PC-3 (cell line): Measurements from ENCODE around the gene EPN1. TPM values are rescaled to one million over a fixed set of nuclear protein-coding genes. Genes with fewer than 3 reads are reported as not detected.
"Not testable (repeated sequence)": the region's sequence is repeated elsewhere in the genome, so short reads cannot be mapped to it uniquely, and the experiment has no call there.

Source experiments
- ATAC-seq: fragments of 200-7000 bp; cut with Tn5 transposase; 2 replicates; pipeline ENCODE4 v1.9.1; 2020; ENCODE audit warnings: mild to moderate bottlenecking, moderate library complexity
- BruUV-seq: library from RNA; stranded (reverse); fragments of 400-500 nt; replicated peaks from 2 replicates; lab custom pipeline; 2021; lab: Mats Ljungman, UMichigan
- CTCF ChIA-PET: fragments of 300-600 bp; sonication (Branson Sonifier 250); formaldehyde crosslinking; loops from one replicate; lab custom pipeline; 2022; ENCODE audit warnings: antibody characterized with exemption; lab: Charles Lee
- POLR2A ChIA-PET: fragments of 300-600 bp; sonication (Branson Sonifier 250); formaldehyde crosslinking; loops from one replicate; lab custom pipeline; 2022; ENCODE audit warnings: antibody characterized with exemption; ENCODE audit not compliant: unreplicated experiment; lab: Charles Lee
- DNase-seq: peaks from one replicate; pipeline ENCODE4 v3.0.0-alpha.2; 2015
- H2AFZ ChIP-seq: fragments of 300-600 bp; sonication (generic); 2 replicates; pipeline ENCODE4 v1.6.0; 2016; ENCODE audit warnings: antibody characterized with exemption, low read length
- H3F3A ChIP-seq: fragments of 300-600 bp; sonication (generic); one replicate; pipeline ENCODE4 v1.6.0; 2017; ENCODE audit warnings: antibody characterized with exemption, low read length, control low read depth, mild to moderate bottlenecking; ENCODE audit not compliant: unreplicated experiment
- H3K27ac ChIP-seq: fragments of 300-600 bp; sonication (generic); 2 replicates; pipeline ENCODE4 v1.5.1; 2016; ENCODE audit warnings: mild to moderate bottlenecking, low read length
- H3K27me3 ChIP-seq: fragments of 300-600 bp; sonication (generic); 2 replicates; pipeline ENCODE4 v1.6.1; 2016; ENCODE audit warnings: low read length, mixed read lengths
- H3K36me3 ChIP-seq: fragments of 300-600 bp; sonication (generic); 2 replicates; pipeline ENCODE4 v1.6.1; 2016; ENCODE audit warnings: low read depth, mixed run types, low read length, mixed read lengths
- H3K4me1 ChIP-seq: fragments of 300-600 bp; sonication (generic); 2 replicates; pipeline ENCODE4 v1.5.1; 2016; ENCODE audit warnings: low read length; ENCODE audit not compliant: insufficient read depth
- H3K4me2 ChIP-seq: fragments of 300-600 bp; sonication (generic); 2 replicates; pipeline ENCODE4 v1.6.0; 2016; ENCODE audit warnings: low read length
- H3K4me3 ChIP-seq: fragments of 300-600 bp; sonication (generic); 2 replicates; pipeline ENCODE4 v1.5.1; 2016; ENCODE audit warnings: mild to moderate bottlenecking, low read length, mixed read lengths
- H3K79me2 ChIP-seq: fragments of 300-600 bp; sonication (generic); 2 replicates; pipeline ENCODE4 v1.6.1; 2017; ENCODE audit warnings: low read length, mixed read lengths
- H3K9ac ChIP-seq: fragments of 300-600 bp; sonication (generic); 2 replicates; pipeline ENCODE4 v1.6.0; 2016; ENCODE audit warnings: mild to moderate bottlenecking, low read length
- H3K9me2 ChIP-seq: fragments of 300-600 bp; sonication (generic); replicated peaks from 2 replicates; pipeline ENCODE4 v1.6.1; 2016; ENCODE audit warnings: mixed run types, low read length, mixed read lengths
- H3K9me3 ChIP-seq: fragments of 300-600 bp; sonication (generic); 2 replicates; pipeline ENCODE4 v1.6.1; 2016; ENCODE audit warnings: low read length, mixed read lengths
- H4K20me1 ChIP-seq: fragments of 300-600 bp; sonication (generic); 2 replicates; pipeline ENCODE4 v1.6.1; 2016; ENCODE audit warnings: low read length, mixed read lengths
- intact Hi-C: fragments of 100-400 bp; cut with micrococcal nuclease; formaldehyde crosslinking; loops from 2 replicates; pipeline ENCODE4 v1.9.0; 2023
- total RNA-seq: library from RNA; depleted of rRNA; stranded (reverse); fragments of >200 nt; gene quantifications from 2 replicates; pipeline ENCODE4 v1.2.3, GENCODE V29; 2014; rRNA removed

EPN1 gene
- total RNA-seq, 1 experiment from 2014 or later = 203 TPM

DNA sequence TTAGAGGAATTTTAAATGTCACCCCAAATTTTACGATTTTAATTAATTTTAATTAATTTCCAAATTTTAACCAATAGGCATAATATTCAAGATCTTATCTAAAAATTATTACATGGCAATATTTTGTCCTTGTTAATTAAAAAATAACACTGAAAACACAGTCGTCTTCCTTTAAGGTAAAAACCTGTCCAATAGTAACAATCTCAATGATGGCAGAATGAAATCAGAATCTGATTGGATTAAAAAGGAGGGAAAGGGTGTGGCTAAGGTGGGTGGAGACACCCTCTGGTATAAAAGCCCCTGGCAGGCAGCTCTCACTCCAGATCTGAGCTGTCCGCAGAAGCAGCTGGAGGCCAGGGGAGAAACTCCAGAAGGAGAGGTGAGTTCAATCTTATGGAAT is 83.8 kb downstream of the EPN1 start, which contains the start of gene RFPL4A:
TSS of gene RFPL4A (plus strand) at position 301 of the 400 bp plus-strand sequence. CDS start 2,704 bp downstream, outside the sequence.
- POLR2A ChIA-PET, BruUV-seq, intact Hi-C loops, H3K9me3 ChIP-seq, DNase-seq, ATAC-seq, H3K9ac ChIP-seq, H3K4me1 ChIP-seq, H3K36me3 ChIP-seq, H3K4me3 ChIP-seq, H4K20me1 ChIP-seq, H2AFZ ChIP-seq, H3K9me2 ChIP-seq, H3K4me2 ChIP-seq, CTCF ChIA-PET, H3K27ac ChIP-seq, H3F3A ChIP-seq, H3K79me2 ChIP-seq: not testable (repeated sequence)
- H3K27me3 ChIP-seq = peaks cover 55% of the 10 kb centered on the region

Other genes with a start within 250 kb of the EPN1 start
- not detected in 2 replicates for gene SHISA7, start 231.9 kb upstream of the EPN1 start, total RNA-seq
- 251 and 270 TPM in 2 replicates for gene ISOC2, start 213.6 kb upstream of the EPN1 start, total RNA-seq
- gene C19orf85, start 210.5 kb upstream of the EPN1 start, total RNA-seq = not detected in 2 replicates
- gene ZNF628, start 198.6 kb upstream of the EPN1 start, total RNA-seq = 11.8 and 24.2 TPM in 2 replicates
- gene NAT14, start 190.0 kb upstream of the EPN1 start, total RNA-seq = 17.5 and 21.0 TPM in 2 replicates
- gene SSC5D, start 186.8 kb upstream of the EPN1 start, total RNA-seq = 0.17 TPM in 1 of 2 replicates, not detected in the other
- gene SBK2, start 138.1 kb upstream of the EPN1 start, total RNA-seq = not detected in 2 replicates
- gene SBK3, start 129.7 kb upstream of the EPN1 start, total RNA-seq = 0.46 TPM in 1 of 2 replicates, not detected in the other
- gene ZNF579, start 94.4 kb upstream of the EPN1 start, total RNA-seq = 13.5 and 26.1 TPM in 2 replicates
- gene FIZ1, start 75.7 kb upstream of the EPN1 start, total RNA-seq = 11.6 and 11.7 TPM in 2 replicates
- gene ZNF524, start 74.9 kb upstream of the EPN1 start, total RNA-seq = 27.7 and 33.1 TPM in 2 replicates
- gene ZNF865, start 69.6 kb upstream of the EPN1 start, total RNA-seq = 5.5 and 8.2 TPM in 2 replicates
- 9.0 and 18.0 TPM in 2 replicates for gene ZNF784, start 50.7 kb upstream of the EPN1 start, total RNA-seq
- gene ZNF580, start 34.2 kb upstream of the EPN1 start, total RNA-seq = 15.2 and 23.9 TPM in 2 replicates
- 25.6 and 37.5 TPM in 2 replicates for gene ZNF581, start 31.6 kb upstream of the EPN1 start, total RNA-seq
- gene CCDC106, start 27.0 kb upstream of the EPN1 start, total RNA-seq = 36.0 and 41.4 TPM in 2 replicates
- gene U2AF2, start 20.2 kb upstream of the EPN1 start, total RNA-seq = 343 and 360 TPM in 2 replicates
- not detected in 2 replicates for gene NLRP9, start 63.2 kb downstream of the EPN1 start, total RNA-seq
- not detected in 2 replicates for gene RFPL4A, start 83.9 kb downstream of the EPN1 start, total RNA-seq
- gene RFPL4AL1, start 93.9 kb downstream of the EPN1 start, total RNA-seq = not detected in 2 replicates
- 0.15 and 0.23 TPM in 2 replicates for gene NLRP11, start 156.8 kb downstream of the EPN1 start, total RNA-seq
- gene NLRP4, start 161.3 kb downstream of the EPN1 start, total RNA-seq = not detected in 2 replicates